AG08396 (cell line): ENCODE data around the gene STARD13.
A peak's percentile ranks its signal among the peaks of the same experiment; 100 is the strongest.
"Not testable (repeated sequence)": the region's sequence is repeated elsewhere in the genome, so short reads cannot be mapped to it uniquely, and the experiment has no call there.

Experiments used
- DNase-seq: peaks from one replicate; pipeline ENCODE4 v3.0.0; 2012; ENCODE audit warnings: low spot score, mixed read lengths

STARD13 gene

DNA sequence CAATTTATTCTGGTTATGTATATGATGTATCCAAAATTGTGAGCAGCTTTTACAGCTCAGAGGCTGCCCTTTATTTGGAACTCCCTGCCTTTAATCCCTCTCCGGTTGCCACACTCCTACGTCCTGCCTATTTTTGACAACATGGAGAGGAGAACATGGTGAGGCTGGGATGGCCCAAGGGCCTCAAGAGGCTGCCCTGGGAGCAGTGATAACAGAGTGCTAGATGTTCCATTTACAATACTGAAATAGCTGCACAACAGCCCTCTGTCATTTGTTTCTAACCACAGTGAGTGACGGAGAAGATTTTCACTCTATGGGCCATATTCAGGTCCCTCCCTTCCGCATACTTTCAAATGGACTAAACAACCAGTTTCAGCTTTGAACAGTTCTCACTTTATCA is 33.4 kb downstream of the STARD13 start:
- DNase-seq: no peak

DNA sequence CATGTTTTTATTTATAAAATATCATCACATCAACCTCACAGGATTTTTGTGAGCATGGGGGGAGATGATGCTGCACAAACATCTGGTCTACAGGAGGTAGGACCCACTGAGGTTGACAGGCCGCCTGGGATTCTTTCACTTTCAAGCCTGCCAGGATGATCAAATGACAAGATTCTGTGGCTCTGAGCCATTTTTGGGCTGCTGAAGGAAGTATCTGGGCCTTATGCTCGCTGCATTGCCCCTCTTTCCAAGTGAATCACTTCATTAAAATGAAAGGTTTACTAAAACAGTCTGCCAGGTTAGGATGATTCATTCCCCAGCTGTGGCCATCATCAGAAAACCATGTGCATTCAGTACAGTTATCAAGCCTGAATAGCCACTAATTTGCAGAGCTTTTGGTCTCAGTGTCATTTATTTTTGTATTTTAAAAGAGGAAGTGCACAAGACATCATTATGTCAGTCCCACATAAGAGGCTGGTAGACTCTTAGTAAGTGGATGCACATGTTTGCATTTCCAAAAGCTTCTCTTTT is 34.4 kb downstream of the STARD13 start:
- DNase-seq: peak; percentile 83

DNA sequence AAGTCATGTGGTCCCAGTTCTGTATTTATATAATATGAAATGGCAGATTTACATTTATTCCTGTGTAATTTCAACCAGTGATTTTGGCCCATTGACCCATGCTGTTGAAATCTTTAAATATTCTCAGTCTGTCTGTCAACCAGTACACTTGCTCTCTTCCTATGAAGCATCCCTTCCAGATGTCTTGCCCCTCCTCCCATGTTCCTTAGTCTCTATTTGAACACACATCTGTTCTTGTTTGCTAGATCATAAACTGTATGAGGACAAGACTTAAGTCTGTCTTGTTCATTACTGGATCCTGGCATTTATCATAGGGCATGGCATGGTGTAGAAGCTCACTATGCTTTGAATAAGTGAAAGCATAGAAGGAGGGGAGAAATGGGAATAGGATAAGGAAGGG is 34.9 kb downstream of the STARD13 start:
- DNase-seq: no peak

DNA sequence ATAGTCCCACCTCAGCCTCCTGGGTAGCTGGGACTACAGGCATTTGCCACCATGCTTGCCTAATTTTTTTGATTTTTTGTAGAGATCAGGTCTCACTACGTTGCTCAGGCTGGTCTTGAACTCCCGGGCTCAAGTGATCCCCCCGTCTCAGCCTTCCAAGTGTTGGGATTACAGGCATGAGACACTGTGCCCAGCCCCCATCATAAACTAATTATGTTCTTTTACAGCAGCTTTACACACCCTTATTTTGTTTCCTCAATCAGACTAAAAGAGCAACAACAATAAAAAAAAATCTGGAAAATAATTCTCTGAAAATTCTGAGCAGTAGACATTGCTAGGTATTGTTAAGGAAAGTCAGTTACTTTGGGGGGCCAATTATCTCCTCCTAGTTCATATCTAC is 35.7 kb downstream of the STARD13 start:
- DNase-seq: no peak

DNA sequence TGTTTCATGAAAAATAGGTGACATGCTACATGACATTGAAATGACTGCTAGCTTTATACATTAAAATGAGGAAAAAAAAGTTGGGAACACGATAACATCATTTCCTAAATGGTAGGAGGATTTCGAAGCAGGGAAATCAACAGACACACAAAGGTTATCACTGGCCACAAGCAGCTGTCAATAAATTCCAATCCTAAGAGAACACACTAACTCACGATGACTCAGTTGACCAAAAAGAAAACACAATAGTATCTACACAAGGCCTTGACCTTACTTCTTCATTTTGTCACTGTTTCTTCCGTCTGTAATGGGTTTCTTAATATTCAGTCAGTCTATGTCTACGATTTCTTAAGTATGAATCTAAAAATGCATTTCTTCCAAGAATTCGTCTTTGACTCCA is 36.5 kb downstream of the STARD13 start:
- DNase-seq: no peak

DNA sequence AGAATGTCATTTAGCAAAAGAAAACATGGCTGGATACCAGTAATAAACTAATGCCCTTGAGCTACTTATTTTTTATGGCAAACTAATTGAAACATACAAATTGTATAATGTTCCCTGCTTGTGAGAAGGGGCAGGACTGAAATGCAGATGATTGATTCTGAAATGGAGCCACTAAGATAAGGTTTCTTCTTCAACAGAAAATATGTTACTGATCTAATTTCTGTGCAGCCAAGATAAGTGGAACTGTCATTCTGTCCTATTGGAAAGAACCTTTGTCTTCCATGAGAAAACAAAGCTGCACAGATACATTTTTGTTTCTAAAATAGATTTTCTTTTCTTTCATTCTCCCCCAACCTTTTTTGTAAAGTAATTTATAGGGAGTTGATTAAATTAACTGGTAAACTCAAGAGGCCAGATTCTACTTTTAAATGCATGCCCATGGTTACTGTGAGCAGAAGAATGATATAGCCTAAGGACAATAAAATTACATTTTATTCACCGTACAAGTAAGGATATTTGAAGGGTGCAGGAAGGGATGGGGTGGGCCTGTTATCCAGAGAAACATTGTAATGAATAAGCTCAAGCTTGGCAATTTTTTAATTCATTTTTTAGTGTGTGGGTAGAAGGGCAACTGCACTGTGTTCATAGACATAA is 39.9 kb downstream of the STARD13 start:
- no peak for DNase-seq

DNA sequence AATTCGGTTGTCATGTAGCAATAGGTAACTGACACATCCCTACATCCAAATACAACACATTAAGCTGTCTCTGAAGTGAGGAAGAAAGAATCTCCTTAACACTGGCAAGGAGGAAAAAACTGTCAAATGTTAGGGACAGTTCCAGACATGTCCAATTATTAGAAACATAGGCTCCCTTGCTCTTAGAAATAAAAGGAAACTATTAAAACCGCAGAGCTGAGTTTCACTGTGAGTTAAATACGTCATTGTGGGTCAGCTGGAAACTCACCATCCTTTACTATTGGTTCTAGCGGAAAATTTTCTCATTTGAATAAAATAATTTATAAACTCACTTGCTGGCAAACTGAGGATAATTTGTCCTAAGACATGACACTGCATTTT is 40.7 kb downstream of the STARD13 start:
- no peak for DNase-seq

DNA sequence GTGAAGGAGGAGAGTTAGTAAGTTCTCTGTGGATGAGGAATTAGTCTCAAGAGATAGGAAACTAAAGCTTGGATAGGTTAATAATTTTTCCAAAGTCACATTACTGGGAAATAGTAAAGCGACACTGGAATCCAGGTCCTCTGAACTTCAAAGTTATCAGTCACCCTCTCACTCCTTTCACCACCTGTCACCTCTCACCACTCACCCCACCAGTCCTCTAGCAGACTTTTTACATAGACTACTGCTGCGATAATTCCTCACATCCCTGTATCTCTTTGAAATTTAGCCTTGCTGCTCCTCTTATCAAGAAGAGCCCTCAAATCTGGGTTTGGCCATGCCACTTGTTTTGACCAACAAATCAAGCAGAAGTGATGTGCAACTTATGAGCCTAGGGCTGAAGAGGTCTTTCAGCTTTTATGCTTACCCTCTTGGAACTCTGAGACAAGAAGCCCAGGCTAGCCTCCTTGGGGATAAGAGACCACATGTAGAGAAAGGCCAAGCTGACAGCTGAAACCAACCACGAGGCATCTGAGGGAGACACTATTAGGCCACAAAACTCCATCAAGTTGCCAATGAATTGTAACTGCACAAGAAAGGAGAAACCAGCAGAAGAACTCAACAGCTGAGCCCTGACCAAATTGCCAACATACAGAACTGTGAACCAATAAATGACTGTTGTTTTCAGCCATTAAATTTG is 41.2 kb downstream of the STARD13 start:
- no peak for DNase-seq

DNA sequence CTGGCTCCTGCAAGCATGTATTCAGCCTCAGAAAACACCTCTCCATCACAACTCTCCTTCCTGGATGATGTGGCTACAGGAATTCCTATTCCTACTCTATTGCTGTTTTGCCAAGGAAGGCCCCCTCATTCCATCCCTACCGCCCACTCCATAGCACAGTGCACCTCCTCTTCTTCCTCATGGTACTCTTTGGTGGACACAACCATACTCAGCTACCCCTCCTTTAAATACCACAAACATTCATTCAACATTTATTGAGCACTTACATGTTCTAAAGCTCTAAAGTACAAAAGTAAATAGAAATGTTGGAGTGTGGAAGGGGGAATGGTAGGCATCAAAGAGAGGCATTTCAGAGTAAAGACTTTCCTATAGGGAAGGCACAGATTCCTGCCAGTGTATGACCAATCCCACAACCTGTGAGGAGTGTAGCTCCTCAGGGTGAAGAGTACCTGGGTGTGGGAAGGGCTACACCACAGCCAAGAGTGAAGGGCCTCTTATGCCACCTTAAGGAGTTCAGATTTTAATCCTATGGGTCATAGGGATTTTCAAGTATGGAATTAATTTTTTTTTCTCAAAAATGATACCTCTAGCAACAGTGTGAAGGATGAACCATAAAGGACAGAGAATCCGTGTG is 42.5 kb downstream of the STARD13 start:
- DNase-seq: no peak

DNA sequence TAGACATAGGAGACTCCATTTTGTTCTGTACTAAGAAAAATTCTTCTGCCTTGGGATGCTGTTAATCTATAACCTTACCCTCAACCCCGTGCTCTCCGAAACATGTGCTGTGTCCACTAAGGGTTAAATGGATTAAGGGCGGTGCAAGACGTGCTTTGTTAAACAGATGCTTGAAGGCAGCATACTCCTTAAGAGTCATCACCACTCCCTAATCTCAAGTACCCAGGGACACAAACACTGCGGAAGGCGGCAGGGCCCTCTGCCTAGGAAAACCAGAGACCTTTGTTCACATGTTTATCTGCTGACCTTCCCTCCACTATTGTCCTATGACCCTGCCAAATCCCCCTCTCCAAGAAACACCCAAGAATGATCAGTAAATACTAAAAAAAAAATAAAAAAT is 43.2 kb downstream of the STARD13 start:
- not testable (repeated sequence) for DNase-seq

DNA sequence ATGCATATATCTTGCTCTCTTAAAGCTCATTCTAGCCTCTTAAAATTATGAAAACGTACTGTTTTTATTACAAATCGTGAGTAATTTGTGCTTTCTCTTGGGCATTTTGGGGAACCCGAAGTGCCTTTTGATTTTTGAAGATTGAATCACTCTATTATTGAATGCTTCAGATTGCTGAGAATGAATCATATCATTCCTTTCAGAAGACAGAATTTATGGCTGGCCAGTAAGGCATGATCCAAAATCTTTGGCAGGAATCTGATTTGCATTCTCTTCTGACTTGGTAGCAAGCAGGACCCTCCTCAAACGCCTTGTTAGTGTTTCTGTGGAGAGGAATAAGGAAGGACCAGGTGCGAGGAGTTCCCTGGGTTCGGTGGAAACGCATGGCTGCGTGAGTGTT is 49.5 kb downstream of the STARD13 start:
- peak; percentile 74 for DNase-seq

DNA sequence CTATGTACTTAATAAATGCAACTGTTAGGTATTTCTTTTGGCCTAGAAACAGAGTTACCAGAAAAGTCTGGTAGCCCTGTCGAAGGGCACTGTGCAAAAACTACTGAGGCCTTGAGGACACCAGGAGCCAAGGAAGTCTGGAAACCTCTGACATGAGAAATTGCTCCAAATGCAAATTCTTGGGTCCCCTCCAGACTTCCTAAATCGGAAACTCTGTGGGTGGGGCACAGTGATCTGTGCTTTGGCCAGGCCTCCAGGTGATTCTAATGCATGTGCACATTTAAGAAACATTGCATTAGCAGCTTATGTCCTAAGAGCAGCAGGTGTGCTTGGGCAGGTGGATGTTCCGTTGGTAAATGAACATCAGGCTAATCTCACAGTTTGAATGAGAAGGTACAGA is 50.0 kb downstream of the STARD13 start:
- no peak for DNase-seq

DNA sequence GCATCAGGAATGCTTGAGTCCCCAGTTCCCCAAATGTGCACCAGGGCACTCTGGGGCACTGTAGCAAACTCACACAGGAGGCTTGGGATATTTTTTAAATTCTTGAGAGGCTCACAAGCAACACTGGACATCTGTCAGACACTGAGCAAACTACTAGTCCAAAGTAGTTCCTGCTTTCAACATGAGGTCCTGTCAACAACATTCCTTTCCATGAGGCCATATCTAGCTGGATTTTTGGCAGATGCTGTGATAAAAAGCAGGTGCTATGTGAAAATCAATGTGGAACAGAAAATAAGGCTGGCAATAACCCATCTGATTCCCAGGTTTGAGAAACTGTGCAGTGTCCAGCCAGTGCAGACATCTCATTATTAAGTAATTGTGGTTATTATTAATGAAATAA is 50.5 kb downstream of the STARD13 start:
- peak; percentile 39 for DNase-seq

DNA sequence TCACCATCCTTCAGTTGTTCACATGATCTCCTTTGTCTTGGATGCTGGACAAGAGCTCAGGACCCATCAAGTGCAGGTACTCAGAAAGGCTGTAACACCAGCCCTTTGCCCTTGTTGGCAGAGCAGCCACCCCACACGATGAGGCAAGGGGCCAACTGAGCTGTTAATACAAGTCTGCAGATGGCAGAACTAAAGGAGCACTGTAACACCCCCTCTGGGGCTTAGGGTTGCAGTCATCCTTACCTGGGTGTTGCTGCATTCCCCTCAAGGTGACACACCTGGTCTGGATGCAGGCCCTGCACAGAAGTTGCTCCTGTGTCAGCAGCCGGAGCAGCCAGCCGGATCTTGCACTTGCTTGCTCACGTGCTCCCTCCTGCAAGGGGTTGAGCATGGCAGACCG is 52.0 kb downstream of the STARD13 start:
- no peak for DNase-seq

DNA sequence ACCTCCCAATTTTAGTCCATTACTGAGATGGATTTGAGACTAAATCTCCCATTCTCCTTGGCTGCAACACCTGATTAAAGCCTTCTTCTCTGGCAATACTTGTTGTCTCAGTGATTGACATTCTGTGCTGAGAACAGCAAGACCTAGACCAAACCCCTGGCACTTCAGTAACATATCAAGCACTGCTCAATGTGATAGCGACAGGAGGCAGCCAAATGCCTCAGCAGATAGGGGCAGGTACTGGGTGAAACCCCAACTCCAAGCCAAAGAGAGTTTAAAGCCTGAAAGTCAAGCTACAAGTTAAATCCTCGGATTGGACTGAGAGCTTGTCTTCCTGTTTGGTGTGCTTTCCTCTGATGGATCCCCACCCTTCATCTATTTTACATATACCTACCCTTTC is 52.7 kb downstream of the STARD13 start:
- no peak for DNase-seq

DNA sequence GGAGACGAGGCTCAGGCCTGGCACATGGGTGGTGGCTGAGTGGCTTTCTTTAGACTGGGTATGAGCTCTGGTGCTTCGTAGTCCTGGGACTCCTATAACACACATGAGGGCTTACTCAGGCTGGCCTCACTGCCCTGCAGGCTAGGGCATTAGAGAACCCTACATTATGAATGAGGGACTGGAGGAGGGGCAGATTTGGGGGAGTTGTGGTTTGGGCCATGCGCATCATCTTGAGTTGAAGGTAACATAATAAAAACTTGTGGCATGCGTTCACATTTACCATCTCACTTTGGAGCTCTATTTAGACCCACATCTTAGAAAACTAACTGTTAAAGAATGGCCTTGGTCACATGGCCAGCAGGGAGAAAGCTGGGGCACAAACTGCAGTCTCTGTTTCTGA is 54.2 kb downstream of the STARD13 start:
- no peak for DNase-seq

DNA sequence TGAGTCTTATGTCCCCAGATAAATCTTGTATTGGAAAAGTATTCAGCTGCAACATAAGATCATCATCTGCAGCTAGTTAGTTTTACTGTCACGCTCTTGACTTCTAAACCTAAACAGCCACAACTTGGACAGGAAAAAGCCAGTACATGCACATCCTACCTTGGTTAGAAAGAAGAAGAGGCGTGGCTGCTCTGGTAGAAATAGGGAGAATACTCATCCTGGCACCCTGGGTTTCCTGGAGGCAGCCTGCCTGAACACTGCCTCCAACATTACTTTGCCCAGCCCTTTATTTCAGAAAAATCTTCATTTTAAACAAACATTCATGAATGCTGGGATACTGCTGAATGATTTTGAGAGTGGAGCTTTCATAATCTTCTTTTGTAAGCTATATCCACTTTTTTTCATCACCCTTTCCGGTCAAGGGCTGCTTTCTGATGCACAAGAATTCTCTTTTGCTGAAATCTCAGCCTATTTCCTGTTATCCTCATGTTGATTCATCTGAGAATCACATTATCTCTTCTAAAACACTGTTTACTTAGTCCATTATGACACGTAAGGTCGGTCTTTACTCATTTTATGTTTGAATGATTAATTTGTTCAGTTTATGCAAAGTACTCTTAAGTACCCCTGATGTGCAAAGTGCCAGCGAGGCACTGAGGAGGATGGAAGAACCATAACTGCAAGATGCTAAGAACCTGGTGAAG is 55.2 kb downstream of the STARD13 start:
- DNase-seq: peak; percentile 24

DNA sequence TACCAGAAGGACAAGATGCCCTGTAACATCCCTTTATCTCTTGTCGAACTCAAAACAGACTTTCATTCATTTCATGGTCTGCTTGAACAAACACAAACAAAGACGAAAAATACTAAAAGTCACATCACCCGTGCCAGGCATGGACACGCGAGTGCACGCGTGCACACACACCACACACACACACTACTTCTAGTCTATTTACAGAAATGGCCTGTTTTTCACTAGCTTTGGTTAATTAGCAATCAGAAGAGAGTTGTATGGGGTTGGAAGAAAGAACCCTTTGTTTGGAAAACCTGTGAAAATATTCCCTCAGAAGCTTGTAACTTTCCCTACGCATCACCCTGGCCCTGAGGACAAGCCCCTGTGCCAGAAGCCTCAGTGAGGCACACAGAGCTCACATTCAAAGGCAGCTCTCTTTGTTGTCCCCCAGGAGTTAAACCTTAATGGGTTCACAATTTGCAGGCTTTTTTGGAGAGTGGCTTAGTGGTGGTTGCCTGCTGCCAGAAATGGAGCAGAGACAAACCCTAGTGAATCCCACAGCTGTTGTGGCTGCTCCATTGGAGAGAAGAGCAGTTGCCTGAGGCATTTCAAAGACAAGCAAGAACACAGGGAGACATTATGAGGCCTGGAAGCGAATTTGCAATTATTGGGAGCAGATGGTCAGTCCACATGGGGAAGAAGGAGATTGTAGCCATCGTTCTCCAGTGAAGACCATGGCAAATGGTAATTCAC is 55.9 kb downstream of the STARD13 start:
- DNase-seq: no peak

DNA sequence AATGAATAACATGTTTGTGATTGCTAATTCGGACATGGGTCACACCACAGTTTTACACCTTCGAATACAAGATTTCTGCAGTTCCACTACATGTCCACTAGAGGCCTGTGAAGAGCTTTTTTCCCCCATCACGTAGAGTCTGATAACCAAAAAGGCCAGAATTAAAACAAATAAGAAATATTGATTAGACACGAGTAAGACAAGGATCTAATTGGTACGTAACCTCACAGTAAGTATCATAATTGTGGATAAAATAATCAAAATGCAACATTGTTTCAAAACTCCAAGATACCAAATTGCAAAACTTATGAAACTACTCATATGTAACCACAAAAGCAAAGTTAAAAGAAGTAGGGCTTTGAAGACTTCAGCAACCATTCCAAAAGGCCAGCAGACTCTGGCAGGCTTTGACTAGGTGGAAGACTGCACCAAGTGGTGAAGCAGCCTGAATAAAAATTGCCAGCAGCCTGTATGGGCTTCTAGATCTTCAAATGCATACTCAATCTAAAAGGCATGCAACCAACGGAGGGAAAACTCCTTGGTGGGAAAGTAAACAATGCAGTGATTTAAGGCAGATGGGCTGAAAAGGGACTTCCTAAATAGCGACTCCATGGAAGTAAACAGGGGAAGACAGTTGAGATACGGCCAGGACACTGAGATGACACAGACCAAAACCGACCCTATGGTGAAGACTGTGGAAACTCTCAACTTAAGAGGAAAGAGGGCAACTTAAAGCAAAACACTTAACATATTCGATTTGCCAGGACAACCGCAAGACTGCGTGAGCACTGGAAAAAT is 56.7 kb downstream of the STARD13 start:
- DNase-seq: peak; percentile 20

DNA sequence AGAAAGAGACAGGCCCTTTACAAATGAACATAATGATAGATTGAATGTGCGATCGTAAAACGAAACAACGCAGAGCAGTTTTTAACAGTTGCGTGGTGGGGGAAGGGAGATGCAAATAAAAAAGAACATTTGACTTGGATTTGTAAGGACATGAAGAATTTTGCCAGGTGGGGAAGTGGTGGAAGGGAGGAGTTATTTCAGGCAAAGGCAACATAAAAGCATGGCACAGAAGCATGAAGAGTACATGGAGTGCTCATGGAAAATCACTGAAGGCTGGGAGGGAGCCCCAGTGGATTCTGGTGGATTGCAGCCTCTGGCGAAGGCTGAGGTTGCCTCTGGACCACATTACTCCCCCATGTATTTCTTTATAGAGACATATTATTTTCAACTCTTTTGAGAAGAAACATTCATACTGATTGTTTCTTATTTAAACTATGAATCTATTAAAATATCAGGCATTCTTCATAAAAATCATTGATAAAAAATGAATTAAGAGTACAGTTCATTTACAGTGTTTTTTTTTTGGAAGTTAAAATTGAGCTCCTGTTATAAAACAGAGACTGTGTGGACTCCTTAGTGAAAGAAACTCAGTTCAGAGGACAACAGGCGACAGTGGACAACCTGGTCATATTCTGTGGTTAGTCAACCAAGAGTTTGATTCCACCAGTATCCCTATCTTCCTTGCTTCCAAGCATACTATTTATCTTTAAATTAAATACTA is 57.5 kb downstream of the STARD13 start:
- no peak for DNase-seq

DNA sequence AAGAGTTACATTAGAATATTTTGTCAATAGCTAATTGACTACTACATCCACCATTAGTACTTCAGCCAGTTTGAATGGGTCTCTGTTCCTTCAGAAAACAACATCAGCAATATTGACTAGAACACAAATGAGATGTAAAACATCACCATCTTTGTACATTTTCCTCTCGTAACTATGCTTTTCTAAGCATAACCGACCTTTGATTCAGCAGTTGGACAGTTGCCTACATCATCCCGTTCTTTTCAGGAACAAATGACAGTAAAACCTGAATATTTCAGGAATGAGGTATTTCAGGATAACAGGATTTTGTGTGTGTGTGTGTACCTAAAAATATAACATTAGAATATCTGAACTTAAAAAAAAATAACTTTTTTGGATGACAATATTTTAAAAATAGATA is 60.9 kb downstream of the STARD13 start:
- DNase-seq: no peak
